ENCODE data around the gene DHX9. TPM values are rescaled to one million over a fixed set of nuclear protein-coding genes. Genes with fewer than 3 reads are reported as not detected.

The DHX9 gene
- polyA plus RNA-seq, 2 of the 4 experiments (the other 2 are of a cell fraction): 205 to 247 TPM

DNA sequence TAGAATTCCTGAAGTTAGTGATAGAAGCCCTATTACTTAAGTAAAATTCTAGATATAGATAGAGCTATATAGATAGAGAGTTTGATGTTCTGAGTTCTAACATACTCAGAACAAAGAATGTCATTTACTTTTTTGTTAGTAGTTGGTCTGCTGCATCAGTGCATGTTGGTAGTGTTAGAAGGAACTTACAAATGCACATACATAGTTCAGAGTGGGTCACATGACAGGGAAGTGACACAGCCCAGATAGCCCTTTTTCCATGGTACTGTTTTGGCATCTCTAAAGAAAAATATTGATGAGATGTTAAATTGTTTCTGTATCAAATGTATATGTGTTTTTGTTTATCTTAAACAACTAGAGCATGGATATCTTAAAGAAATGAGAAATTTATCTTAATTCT is 45.7 kb downstream of the DHX9 start:
- Histone ChIP-seq H3K4me3 (no peak overlapping the region), H3K4me1 (no peaks in the 10 kb centered on the region), H3K27ac (no peak overlapping the region), H3K4me2 (no peak overlapping the region), H3K9me3 (no peaks in the 10 kb centered on the region)
- FAIRE-seq (no peak), DNase-seq (ENCODE audit: low read depth in 1 of 2, low spot score in 1 of 2) (no peak), ATAC-seq (no peak)
- TF ChIP-seq EP300 (IDR thresholded peaks at IDR 0.05): no peak
- TF ChIP-seq ATOH8 (CRISPR knock-in tag; IDR thresholded peaks at IDR 0.05; ENCODE audit: low read depth): no peak
- TF ChIP-seq ZSCAN20 (CRISPR knock-in tag; IDR thresholded peaks at IDR 0.05): no peak
- TF ChIP-seq NR3C1 (IDR thresholded peaks at IDR 0.05): no peak
- TF ChIP-seq CTCF (IDR thresholded peaks at IDR 0.05): no peak
- no peak for TF ChIP-seq HOXB5 (CRISPR knock-in tag; IDR thresholded peaks at IDR 0.05)
- no peak for TF ChIP-seq CHD4 (IDR thresholded peaks at IDR 0.05; ENCODE audit: borderline replicate concordance)
- TF ChIP-seq GATA3 (IDR thresholded peaks at IDR 0.05; ENCODE audit: borderline replicate concordance): no peak
- TF ChIP-seq BCL3 (IDR thresholded peaks at IDR 0.05): no peak
- TF ChIP-seq, protein P1, sequence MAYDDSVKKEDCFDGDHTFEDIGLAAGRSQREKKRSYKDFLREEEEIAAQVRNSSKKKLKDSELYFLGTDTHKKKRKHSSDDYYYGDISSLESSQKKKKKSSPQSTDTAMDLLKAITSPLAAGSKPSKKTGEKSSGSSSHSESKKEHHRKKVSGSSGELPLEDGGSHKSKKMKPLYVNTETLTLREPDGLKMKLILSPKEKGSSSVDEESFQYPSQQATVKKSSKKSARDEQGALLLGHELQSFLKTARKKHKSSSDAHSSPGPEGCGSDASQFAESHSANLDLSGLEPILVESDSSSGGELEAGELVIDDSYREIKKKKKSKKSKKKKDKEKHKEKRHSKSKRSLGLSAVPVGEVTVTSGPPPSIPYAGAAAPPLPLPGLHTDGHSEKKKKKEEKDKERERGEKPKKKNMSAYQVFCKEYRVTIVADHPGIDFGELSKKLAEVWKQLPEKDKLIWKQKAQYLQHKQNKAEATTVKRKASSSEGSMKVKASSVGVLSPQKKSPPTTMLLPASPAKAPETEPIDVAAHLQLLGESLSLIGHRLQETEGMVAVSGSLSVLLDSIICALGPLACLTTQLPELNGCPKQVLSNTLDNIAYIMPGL (CRISPR knock-in tag; IDR thresholded peaks at IDR 0.05; ENCODE audit: borderline replicate concordance): no peak
- no peak for TF ChIP-seq NFE2L2 (conservative IDR thresholded peaks at IDR 0.05; ENCODE audit: low read length)
- TF ChIP-seq E2F6 (IDR thresholded peaks at IDR 0.05; ENCODE audit: borderline replicate concordance, low read depth): no peak
- TF ChIP-seq KDM1A (IDR thresholded peaks at IDR 0.05; ENCODE audit: low read depth): no peak
- TF ChIP-seq HEYL (CRISPR knock-in tag; IDR thresholded peaks at IDR 0.05): no peak
- no peak for TF ChIP-seq RCOR1 (IDR thresholded peaks at IDR 0.05; ENCODE audit: low read depth, low read length)
- no peak for TF ChIP-seq RFX5 (IDR thresholded peaks at IDR 0.05)
- no peak for TF ChIP-seq TFCP2L1 (CRISPR knock-in tag; IDR thresholded peaks at IDR 0.05)
- TF ChIP-seq RNF2 (IDR thresholded peaks at IDR 0.05; ENCODE audit: borderline replicate concordance, low read depth): no peak
- TF ChIP-seq EHF (CRISPR knock-in tag; IDR thresholded peaks at IDR 0.05): no peak
- TF ChIP-seq REST (IDR thresholded peaks at IDR 0.05): no peak
- POLR2A ChIA-PET: interaction anchor here (1.0 kb wide), 1 partner anchor 196 kb away, joined by 3 read pairs; no protein-coding TSS in a partner anchor
- CTCF ChIA-PET: interaction anchor here (1.7 kb wide), 1 partner anchor 9 kb away, joined by 5 read pairs; no protein-coding TSS in a partner anchor
